Gastroesophageal sphincter (tissue), 4 donors: Measurements from ENCODE around the gene LTBP1. TPM values are rescaled to one million over a fixed set of nuclear protein-coding genes. Genes with fewer than 3 reads are reported as not detected.
"Not testable (repeated sequence)": the region's sequence is repeated elsewhere in the genome, so short reads cannot be mapped to it uniquely, and the experiment has no call there.

Experiments used
- ATAC-seq: fragments of 150-250 bp; one replicate; pipeline ENCODE4 v1.9.1; 2016; ENCODE audit warnings: mild to moderate bottlenecking, moderate library complexity
- H3K27ac ChIP-seq, 4 donors: fragments of 200-600 bp; sonication (generic) in 3 of 4; 1 replicate in 3 of 4; 2 replicates in 1 of 4; pipeline ENCODE4 v1.5.1; 2016 to 2019
- H3K27me3 ChIP-seq: fragments of 200-600 bp; sonication (generic); one replicate; pipeline ENCODE4 v1.5.1; 2019
- H3K36me3 ChIP-seq, 2 donors: fragments of 200-600 bp; sonication (generic); one replicate each; pipeline ENCODE4 v1.5.1; 2019; ENCODE audit warnings: control low read depth in 1 of 2
- H3K4me1 ChIP-seq, 3 donors: fragments of 200-600 bp; sonication (generic); 1 replicate in 2 of 3; 2 replicates in 1 of 3; pipeline ENCODE4 v1.5.1; 2016 to 2019; ENCODE audit warnings: control low read depth in 2 of 3
- H3K4me3 ChIP-seq, 2 donors: fragments of 200-600 bp; sonication (generic); one replicate each; pipeline ENCODE4 v1.5.1; 2019; ENCODE audit warnings: mild to moderate bottlenecking in 1 of 2, moderate library complexity in 1 of 2
- H3K9me3 ChIP-seq, 3 donors: fragments of 200-600 bp; sonication (generic); one replicate each; pipeline ENCODE4 v1.5.1; 2017 to 2019; ENCODE audit warnings: control low read depth in 2 of 3
- EP300 ChIP-seq: sonication (generic); formaldehyde crosslinking; IDR thresholded peaks from one replicate; pipeline ENCODE4 v1.6.1; 2017; ENCODE audit warnings: antibody characterized with exemption, mild to moderate bottlenecking
- POLR2A ChIP-seq, 2 donors: fragments of 450-650 bp; IDR thresholded peaks; one replicate each; pipeline ENCODE4 v1.6.1; 2017; ENCODE audit warnings: antibody characterized with exemption in 2 of 2, mild to moderate bottlenecking in 2 of 2, moderate library complexity in 1 of 2
- POLR2AphosphoS5 ChIP-seq: sonication (generic); formaldehyde crosslinking; IDR thresholded peaks from one replicate; pipeline ENCODE4 v1.6.1; 2017; ENCODE audit warnings: antibody characterized with exemption
- WGBS, 2 donors: methylation state at CpG; one replicate each; pipeline ENCODE4 v1.1.5; 2018; ENCODE audit warnings: low coverage in 1 of 2; 5-methylcytosine and 5-hydroxymethylcytosine counted together
- total RNA-seq, 4 donors: library from RNA; depleted of rRNA; stranded (reverse); fragments of >200 nt; gene quantifications; one replicate each; pipeline ENCODE4 v1.1.0, GENCODE V29; 2016
- TF ChIP-seq, protein P1 (sequence below), 4 experiments: fragments of 200-600 bp in 2 of 4; fragments of 450-650 bp in 2 of 4; sonication (generic) in 1 of 4; IDR thresholded peaks; one replicate each; pipeline ENCODE4 v1.5.1; 2017 to 2019; ENCODE audit warnings: antibody characterized with exemption in 4 of 4, mild to moderate bottlenecking in 2 of 4, moderate library complexity in 2 of 4

The LTBP1 gene
- total RNA-seq, 4 donors from 2014 or later, result 238 to 493 (median 378) TPM

DNA sequence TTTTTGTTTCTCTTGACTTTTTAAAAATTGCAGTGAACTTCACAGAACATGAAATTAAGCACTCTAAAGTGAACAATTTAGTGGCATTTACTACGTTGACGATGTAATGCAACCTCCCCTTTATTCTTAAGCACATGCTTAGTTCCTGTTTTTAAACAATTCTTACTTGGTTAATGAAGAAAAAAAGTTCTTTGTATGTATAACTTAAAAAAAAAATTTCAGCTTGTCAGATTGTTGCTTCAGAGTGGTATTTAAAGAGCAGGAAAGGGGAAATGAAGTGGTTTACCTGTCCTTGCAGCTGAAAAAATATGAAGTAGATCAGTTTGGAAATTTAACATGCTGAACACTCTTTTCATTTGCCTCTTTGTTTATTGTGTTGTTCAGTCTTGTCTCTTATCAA is 434.0 kb downstream of the LTBP1 start:
- no peaks in the 10 kb centered on the region for H3K27me3 ChIP-seq
- H3K27ac ChIP-seq, result no peak overlapping the region
- peaks cover 0 to 10% of the 10 kb centered on the region in 2 donors for H3K36me3 ChIP-seq
- peaks cover 0 to 39% (median 0%) of the 10 kb centered on the region in 3 donors for H3K4me1 ChIP-seq
- TF ChIP-seq EP300 (no peak), POLR2AphosphoS5 (no peak), POLR2A (IDR thresholded peaks at IDR 0.05) (no peak)
- TF ChIP-seq, protein P1, sequence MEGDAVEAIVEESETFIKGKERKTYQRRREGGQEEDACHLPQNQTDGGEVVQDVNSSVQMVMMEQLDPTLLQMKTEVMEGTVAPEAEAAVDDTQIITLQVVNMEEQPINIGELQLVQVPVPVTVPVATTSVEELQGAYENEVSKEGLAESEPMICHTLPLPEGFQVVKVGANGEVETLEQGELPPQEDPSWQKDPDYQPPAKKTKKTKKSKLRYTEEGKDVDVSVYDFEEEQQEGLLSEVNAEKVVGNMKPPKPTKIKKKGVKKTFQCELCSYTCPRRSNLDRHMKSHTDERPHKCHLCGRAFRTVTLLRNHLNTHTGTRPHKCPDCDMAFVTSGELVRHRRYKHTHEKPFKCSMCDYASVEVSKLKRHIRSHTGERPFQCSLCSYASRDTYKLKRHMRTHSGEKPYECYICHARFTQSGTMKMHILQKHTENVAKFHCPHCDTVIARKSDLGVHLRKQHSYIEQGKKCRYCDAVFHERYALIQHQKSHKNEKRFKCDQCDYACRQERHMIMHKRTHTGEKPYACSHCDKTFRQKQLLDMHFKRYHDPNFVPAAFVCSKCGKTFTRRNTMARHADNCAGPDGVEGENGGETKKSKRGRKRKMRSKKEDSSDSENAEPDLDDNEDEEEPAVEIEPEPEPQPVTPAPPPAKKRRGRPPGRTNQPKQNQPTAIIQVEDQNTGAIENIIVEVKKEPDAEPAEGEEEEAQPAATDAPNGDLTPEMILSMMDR (IDR thresholded peaks at IDR 0.05), result no peak
- 72 to 82% methylated on average over 2 of the region's 2 CpGs for WGBS, 2 donors
- ATAC-seq, result no peak
- no peak overlapping the region for H3K4me3 ChIP-seq
- no peaks in the 10 kb centered on the region for H3K9me3 ChIP-seq

DNA sequence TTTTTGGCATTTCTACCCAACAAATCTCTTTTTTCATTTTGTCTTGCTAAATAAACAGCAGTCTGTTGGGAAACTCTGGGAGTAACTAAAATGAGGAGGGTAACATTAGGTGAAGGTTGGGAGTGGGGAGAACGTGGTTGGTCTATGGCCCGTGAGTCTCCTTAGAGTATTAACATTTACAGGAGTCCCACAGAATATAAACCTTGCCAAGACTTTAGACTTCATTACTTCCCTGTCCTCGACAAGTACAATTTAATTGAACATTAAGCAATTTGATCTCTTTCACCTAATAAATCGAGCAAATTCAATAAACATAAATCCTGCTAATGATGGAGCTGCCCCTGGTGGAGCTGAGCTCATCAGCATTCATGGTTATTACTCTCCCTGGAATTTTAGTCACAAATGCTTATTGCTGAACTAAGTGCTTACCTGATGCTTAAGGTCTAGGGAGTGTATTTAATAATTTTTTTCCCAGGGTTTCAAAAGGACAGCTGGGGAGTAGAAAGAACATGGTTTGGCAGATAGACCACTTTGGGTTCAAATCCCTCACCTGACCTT is 434.6 kb downstream of the LTBP1 start:
- 58 to 73% methylated on average over 4 of the region's 4 CpGs for WGBS, 2 donors
- TF ChIP-seq EP300 (no peak), POLR2AphosphoS5 (no peak), POLR2A (IDR thresholded peaks at IDR 0.05) (no peak)
- TF ChIP-seq, protein P1 (IDR thresholded peaks at IDR 0.05), result no peak
- Histone ChIP-seq H3K36me3 (peaks cover 0 to 13% of the 10 kb centered on the region in 2 donors), H3K4me3 (no peak overlapping the region), H3K27me3 (no peaks in the 10 kb centered on the region), H3K4me1 (peaks cover 0 to 38% (median 0%) of the 10 kb centered on the region in 3 donors), H3K9me3 (no peaks in the 10 kb centered on the region), H3K27ac (no peak overlapping the region)
- no peak for ATAC-seq

DNA sequence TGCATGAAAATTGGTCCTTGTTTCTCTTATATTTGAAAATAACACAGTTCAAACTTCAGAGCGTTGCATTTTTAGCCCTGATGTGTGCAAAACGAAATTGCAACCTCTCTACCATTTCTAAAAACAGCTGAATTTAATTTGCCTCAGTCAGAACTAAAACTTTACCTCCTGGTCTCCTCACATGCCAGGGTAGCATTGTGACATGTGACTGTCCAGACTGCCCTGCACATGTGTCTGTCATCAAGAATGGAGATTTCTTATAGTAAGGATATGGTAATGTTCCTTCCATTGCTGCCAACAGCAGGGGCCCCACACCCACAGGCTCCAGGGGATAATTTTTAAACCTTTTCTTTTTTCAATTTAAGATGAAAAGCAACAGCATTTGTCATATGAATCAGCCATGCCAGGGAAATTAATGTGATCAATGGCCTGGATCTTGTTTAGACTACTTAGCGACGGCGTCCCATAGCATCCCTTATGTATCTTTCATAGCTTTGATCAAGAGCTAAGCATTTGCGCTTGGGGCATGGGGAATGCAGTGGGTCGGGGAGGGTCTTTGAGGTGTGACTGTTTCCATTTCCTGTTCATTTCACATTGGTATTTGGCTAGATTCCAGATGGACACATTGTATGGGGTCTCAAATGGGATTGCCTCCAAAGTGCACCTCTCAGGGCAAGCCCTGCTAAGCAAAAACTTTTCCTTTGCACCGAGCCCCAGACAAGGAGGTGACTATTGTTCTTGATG is 437.3 kb downstream of the LTBP1 start:
- ATAC-seq, result no peak
- Histone ChIP-seq H3K4me3 (no peak overlapping the region), H3K36me3 (peaks cover 0 to 17% of the 10 kb centered on the region in 2 donors), H3K27ac (no peak overlapping the region), H3K9me3 (no peaks in the 10 kb centered on the region), H3K4me1 (peaks cover 0 to 40% (median 0%) of the 10 kb centered on the region in 3 donors), H3K27me3 (no peaks in the 10 kb centered on the region)
- WGBS, 2 donors, result 84 to 86% methylated on average over 7 to 8 of the region's 8 CpGs
- TF ChIP-seq, protein P1 (IDR thresholded peaks at IDR 0.05), result no peak
- TF ChIP-seq EP300 (no peak), POLR2A (IDR thresholded peaks at IDR 0.05) (no peak), POLR2AphosphoS5 (no peak)

DNA sequence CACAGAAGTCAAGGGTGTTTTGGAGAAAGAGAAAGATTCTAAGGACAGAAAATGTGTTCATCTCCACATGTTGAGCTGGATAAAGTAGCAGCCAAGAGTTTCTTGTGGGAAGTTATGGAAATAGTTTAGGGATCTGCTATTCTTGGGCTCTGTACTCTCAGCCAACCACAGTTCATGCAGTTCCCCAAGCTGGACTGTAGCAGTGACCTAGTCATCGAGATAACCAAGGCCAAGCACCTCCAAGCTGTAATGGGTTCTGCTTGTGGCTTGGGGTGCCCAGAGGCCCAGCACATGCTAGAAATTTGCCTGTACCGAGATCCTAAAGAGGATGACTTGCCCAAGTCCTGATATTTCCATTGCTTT is 437.8 kb downstream of the LTBP1 start:
- WGBS, 2 donors, result 87 to 100% methylated on average over 1 to 2 of the region's 2 CpGs
- ATAC-seq, result no peak
- no peak overlapping the region for H3K4me3 ChIP-seq
- no peak overlapping the region for H3K27ac ChIP-seq
- TF ChIP-seq POLR2A (IDR thresholded peaks at IDR 0.05) (no peak), EP300 (no peak), POLR2AphosphoS5 (no peak)
- TF ChIP-seq, protein P1 (IDR thresholded peaks at IDR 0.05), result no peak
- H3K4me1 ChIP-seq, result peaks cover 0 to 40% (median 0%) of the 10 kb centered on the region in 3 donors
- H3K27me3 ChIP-seq, result no peaks in the 10 kb centered on the region
- H3K9me3 ChIP-seq, result no peaks in the 10 kb centered on the region
- peaks cover 0 to 23% of the 10 kb centered on the region in 2 donors for H3K36me3 ChIP-seq

DNA sequence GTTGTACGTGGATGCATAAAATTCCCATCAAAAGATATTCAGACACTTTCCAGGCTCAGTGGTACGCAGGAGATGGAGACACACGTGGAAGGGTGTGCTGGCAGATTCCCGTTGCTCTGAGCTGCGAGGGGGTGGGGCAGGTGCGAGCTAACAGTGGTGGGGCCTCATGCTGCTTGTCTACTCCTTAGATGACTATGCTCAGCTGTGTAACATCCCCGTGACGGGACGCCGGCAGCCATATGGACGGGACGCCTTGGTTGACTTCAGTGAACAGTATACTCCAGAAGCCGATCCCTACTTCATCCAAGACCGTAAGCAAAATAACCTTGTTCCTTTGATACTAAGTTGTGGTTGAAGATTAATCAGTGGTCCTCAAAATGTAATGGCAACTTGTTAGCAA is 442.2 kb downstream of the LTBP1 start:
- peak overlapping the region in 2 of 4 donors; percentile 72 for H3K27ac ChIP-seq
- H3K27me3 ChIP-seq, result no peaks in the 10 kb centered on the region
- TF ChIP-seq POLR2AphosphoS5 (no peak), POLR2A (IDR thresholded peaks at IDR 0.05) (no peak), EP300 (no peak)
- TF ChIP-seq, protein P1 (IDR thresholded peaks at IDR 0.05), result no peak
- no peak for ATAC-seq
- H3K9me3 ChIP-seq, result no peaks in the 10 kb centered on the region
- peaks cover 4 to 67% (median 10%) of the 10 kb centered on the region in 3 donors for H3K4me1 ChIP-seq
- H3K4me3 ChIP-seq, result no peak overlapping the region
- H3K36me3 ChIP-seq, result peaks cover 0 to 18% of the 10 kb centered on the region in 2 donors
- 90 to 94% methylated on average over 9 to 13 of the region's 14 CpGs for WGBS, 2 donors

DNA sequence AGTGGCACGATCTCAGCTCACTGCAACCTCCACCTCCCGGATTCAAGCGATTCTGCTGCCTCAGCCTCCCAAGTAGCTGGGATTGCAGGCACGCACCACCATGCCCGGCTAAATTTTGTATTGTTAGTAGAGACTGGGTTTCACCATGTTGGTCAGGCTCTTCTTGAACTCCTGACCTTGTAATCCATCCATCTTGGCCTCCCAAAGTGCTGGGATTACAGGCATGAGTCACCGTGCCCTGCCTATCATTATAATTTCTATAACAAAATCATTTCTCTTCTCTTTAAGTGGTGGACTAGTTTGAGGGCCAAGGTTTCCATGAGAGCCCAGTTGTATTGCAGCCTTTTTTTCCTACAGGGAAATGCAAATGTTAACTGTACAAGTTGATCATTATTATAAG is 442.9 kb downstream of the LTBP1 start:
- not testable (repeated sequence) for H3K27me3 ChIP-seq
- H3K4me1 ChIP-seq, result peaks cover 4 to 61% (median 10%) of the 10 kb centered on the region in 3 donors
- H3K36me3 ChIP-seq, result peaks cover 0 to 18% of the 10 kb centered on the region in 2 donors

More for the DNA sequence above, 442.9 kb downstream of the LTBP1 start:
- 65 to 85% methylated on average over 5 of the region's 6 CpGs for WGBS, 2 donors
- not testable (repeated sequence) for ATAC-seq, H3K9me3 ChIP-seq, H3K4me3 ChIP-seq
- peak overlapping the region in 3 of 4 donors; percentile 52 to 72 (median 72) for H3K27ac ChIP-seq
